Suprapubic skin (tissue), 4 donors: ENCODE measurements around the gene NET1. TPM values are rescaled to one million over a fixed set of nuclear protein-coding genes. Genes with fewer than 3 reads are reported as not detected.

Experiments
- DNase-seq, 2 donors: peaks; one replicate each; pipeline ENCODE4 v3.0.0-alpha.2; 2019; ENCODE audit warnings: low spot score in 2 of 2
- H3K27ac ChIP-seq: fragments of 200-600 bp; sonication (generic); one replicate; pipeline ENCODE4 v1.5.1; 2019
- H3K27me3 ChIP-seq: fragments of 200-600 bp; sonication (generic); one replicate; pipeline ENCODE4 v1.5.1; 2019
- H3K36me3 ChIP-seq: fragments of 200-600 bp; sonication (generic); one replicate; pipeline ENCODE4 v1.5.1; 2019
- H3K4me1 ChIP-seq: fragments of 200-600 bp; sonication (generic); one replicate; pipeline ENCODE4 v1.5.1; 2019
- H3K4me3 ChIP-seq: fragments of 200-600 bp; sonication (generic); one replicate; pipeline ENCODE4 v1.5.1; 2019; ENCODE audit warnings: mild to moderate bottlenecking
- H3K9me3 ChIP-seq: fragments of 200-600 bp; sonication (generic); one replicate; pipeline ENCODE4 v1.5.1; 2019
- EP300 ChIP-seq: sonication (generic); formaldehyde crosslinking; IDR thresholded peaks from one replicate; pipeline ENCODE4 v1.6.1; 2017; ENCODE audit warnings: antibody characterized with exemption
- POLR2A ChIP-seq, 2 donors: fragments of 450-650 bp; IDR thresholded peaks; one replicate each; pipeline ENCODE4 v1.6.1; 2017; ENCODE audit warnings: antibody characterized with exemption in 2 of 2, mild to moderate bottlenecking in 2 of 2, moderate library complexity in 2 of 2
- POLR2AphosphoS5 ChIP-seq, 3 donors: sonication (generic); formaldehyde crosslinking; IDR thresholded peaks; one replicate each; pipeline ENCODE4 v1.6.1; 2017; ENCODE audit warnings: antibody characterized with exemption in 3 of 3
- WGBS: methylation state at CpG from one replicate; pipeline ENCODE4 v1.1.5; 2018; 5-methylcytosine and 5-hydroxymethylcytosine counted together
- total RNA-seq, 4 donors: library from RNA; depleted of rRNA; stranded (reverse); fragments of >200 nt; gene quantifications; one replicate each; pipeline ENCODE4 v1.1.0, GENCODE V29; 2016
- TF ChIP-seq, protein P1 (sequence below), 2 donors: fragments of 200-600 bp in 1 of 2; fragments of 450-650 bp in 1 of 2; sonication (generic) in 1 of 2; IDR thresholded peaks; one replicate each; pipeline ENCODE4 v1.5.1; 2016 to 2019; ENCODE audit warnings: antibody characterized with exemption in 2 of 2, mild to moderate bottlenecking in 1 of 2, moderate library complexity in 1 of 2

Gene NET1
- total RNA-seq, 4 donors from 2014 or later, result 69.9 to 92.8 (median 76.2) TPM

DNA sequence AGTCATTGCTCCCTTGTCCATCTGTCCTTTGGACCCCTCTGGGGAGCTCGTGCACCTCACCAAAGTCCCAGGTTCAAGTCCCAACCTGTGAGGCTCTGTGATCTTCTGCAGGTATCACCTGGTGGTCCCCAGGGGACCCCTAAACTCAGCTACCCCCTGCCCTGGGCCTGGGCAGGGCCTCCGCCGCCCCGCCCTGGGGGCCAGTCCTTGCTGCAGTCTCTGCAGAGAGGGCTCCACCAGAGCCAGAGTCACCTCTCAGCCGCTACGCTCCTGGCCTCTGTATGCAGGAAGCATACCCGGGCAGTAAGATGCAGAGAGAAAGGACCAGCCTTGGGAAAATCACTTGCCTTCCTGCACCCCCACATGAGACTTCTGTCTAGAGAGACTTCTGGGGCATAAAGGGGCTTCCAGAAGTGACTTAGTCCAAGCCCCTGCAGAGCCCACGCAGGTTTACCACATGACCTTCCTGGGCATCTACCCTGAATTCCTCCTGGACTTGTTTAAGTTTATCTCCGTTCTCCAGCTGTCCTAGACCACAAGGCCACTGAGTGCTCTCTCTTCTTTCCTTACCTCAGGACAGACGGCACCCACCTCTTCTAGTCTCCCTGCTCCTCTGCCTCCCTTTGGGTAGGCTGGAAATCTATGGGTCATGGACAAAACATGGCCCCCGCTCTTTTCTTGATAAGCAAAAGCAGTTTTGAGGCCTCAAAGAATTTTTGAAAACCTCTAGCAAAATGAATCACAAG is 65.8 kb downstream of the NET1 start:
- no peaks in the 10 kb centered on the region for H3K36me3 ChIP-seq
- no peak for DNase-seq
- no peak overlapping the region for H3K27ac ChIP-seq
- TF ChIP-seq, protein P1, sequence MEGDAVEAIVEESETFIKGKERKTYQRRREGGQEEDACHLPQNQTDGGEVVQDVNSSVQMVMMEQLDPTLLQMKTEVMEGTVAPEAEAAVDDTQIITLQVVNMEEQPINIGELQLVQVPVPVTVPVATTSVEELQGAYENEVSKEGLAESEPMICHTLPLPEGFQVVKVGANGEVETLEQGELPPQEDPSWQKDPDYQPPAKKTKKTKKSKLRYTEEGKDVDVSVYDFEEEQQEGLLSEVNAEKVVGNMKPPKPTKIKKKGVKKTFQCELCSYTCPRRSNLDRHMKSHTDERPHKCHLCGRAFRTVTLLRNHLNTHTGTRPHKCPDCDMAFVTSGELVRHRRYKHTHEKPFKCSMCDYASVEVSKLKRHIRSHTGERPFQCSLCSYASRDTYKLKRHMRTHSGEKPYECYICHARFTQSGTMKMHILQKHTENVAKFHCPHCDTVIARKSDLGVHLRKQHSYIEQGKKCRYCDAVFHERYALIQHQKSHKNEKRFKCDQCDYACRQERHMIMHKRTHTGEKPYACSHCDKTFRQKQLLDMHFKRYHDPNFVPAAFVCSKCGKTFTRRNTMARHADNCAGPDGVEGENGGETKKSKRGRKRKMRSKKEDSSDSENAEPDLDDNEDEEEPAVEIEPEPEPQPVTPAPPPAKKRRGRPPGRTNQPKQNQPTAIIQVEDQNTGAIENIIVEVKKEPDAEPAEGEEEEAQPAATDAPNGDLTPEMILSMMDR (IDR thresholded peaks at IDR 0.05), result no peak
- TF ChIP-seq POLR2AphosphoS5 (IDR thresholded peaks at IDR 0.05) (no peak), EP300 (no peak), POLR2A (IDR thresholded peaks at IDR 0.05) (no peak)
- H3K9me3 ChIP-seq, result no peaks in the 10 kb centered on the region
- 98% methylated on average over 4 of the region's 11 CpGs for WGBS
- H3K4me3 ChIP-seq, result no peak overlapping the region
- peaks cover 6% of the 10 kb centered on the region for H3K4me1 ChIP-seq
- H3K27me3 ChIP-seq, result no peaks in the 10 kb centered on the region

DNA sequence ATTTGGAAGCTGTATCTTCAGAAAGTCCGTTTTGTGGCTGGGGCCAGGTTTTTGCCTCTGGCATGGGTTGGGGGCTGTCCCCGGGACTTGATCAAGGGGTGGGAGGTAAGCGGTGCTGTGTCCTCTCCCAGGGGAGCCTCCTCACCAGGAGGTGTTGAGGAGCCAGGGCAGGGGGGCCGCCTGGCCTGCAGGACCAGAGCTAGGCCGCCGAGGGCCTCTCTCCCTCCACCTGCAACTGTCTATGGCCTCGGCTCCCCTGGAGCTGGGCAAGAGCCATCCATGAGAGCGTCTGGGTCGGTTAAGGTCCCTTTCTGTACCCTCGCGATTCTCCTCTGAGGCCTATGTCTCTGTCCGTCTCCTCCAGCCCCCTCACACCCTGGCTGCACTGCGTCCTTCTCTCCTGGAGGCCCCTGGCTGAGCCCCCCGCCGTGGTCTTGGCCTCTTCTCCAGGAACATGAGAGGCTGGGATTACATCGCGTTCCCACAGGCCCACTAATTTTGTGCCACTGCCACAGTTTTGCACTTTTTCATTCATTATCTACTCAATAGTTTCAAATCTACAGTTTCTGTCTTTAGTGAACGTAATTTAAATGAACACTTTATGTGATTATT is 66.4 kb downstream of the NET1 start:
- 93% methylated on average over 18 of the region's 18 CpGs for WGBS
- no peaks in the 10 kb centered on the region for H3K9me3 ChIP-seq
- no peak overlapping the region for H3K4me3 ChIP-seq
- peaks cover 6% of the 10 kb centered on the region for H3K4me1 ChIP-seq
- H3K36me3 ChIP-seq, result no peaks in the 10 kb centered on the region
- no peak for TF ChIP-seq POLR2A (IDR thresholded peaks at IDR 0.05)
- TF ChIP-seq, protein P1 (IDR thresholded peaks at IDR 0.05), result no peak
- TF ChIP-seq EP300, result no peak
- TF ChIP-seq POLR2AphosphoS5 (IDR thresholded peaks at IDR 0.05), result no peak
- no peaks in the 10 kb centered on the region for H3K27me3 ChIP-seq
- H3K27ac ChIP-seq, result no peak overlapping the region
- no peak for DNase-seq

- H3K9me3 ChIP-seq, result no peaks in the 10 kb centered on the region
- no peak overlapping the region for H3K27ac ChIP-seq
- no peak overlapping the region for H3K4me3 ChIP-seq
- H3K4me1 ChIP-seq, result peaks cover 4% of the 10 kb centered on the region
- no peak for TF ChIP-seq EP300
- 71% methylated on average over 13 of the region's 14 CpGs for WGBS
- DNase-seq, result no peak
- no peaks in the 10 kb centered on the region for H3K36me3 ChIP-seq
- no peaks in the 10 kb centered on the region for H3K27me3 ChIP-seq
These were observed 67.3 kb downstream of the NET1 start for GRCh38 chr10:5479481-5480161.

- DNase-seq, result no peak
- TF ChIP-seq, protein P1 (IDR thresholded peaks at IDR 0.05), result no peak
- TF ChIP-seq POLR2AphosphoS5 (IDR thresholded peaks at IDR 0.05) (no peak), EP300 (no peak), POLR2A (IDR thresholded peaks at IDR 0.05) (no peak)
- Histone ChIP-seq H3K27ac (no peak overlapping the region), H3K9me3 (no peaks in the 10 kb centered on the region), H3K4me3 (no peak overlapping the region), H3K27me3 (no peaks in the 10 kb centered on the region), H3K4me1 (no peaks in the 10 kb centered on the region), H3K36me3 (no peaks in the 10 kb centered on the region)
- 85% methylated on average over 19 of the region's 21 CpGs for WGBS
These were observed 68.0 kb downstream of the NET1 start for GRCh38 chr10:5480162-5480941.

DNA sequence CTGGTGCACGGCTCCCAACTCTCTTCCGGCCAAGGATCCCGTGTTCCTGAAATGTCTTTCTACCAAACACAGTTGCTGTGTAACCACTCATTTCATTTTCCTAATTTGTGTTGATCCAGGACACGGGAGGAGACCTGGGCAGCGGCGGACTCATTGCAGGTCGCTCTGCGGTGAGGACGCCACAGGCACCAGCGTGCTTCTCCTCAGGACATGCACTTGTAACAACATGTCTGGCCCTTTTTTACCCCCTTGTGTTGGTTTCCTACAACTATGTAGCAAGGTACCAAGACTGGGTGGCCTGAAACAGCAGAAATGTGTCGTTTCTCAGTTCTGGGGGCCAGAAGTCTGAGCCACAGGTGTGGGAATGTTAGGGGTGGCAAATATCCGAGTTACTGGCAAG is 68.8 kb downstream of the NET1 start:
- no peaks in the 10 kb centered on the region for H3K9me3 ChIP-seq
- peaks cover 4% of the 10 kb centered on the region for H3K4me1 ChIP-seq
- TF ChIP-seq POLR2AphosphoS5 (IDR thresholded peaks at IDR 0.05) (no peak), POLR2A (IDR thresholded peaks at IDR 0.05) (no peak), EP300 (no peak)
- TF ChIP-seq, protein P1 (IDR thresholded peaks at IDR 0.05), result no peak
- H3K27me3 ChIP-seq, result no peaks in the 10 kb centered on the region
- H3K36me3 ChIP-seq, result no peaks in the 10 kb centered on the region
- H3K27ac ChIP-seq, result no peak overlapping the region
- no peak for DNase-seq
- H3K4me3 ChIP-seq, result no peak overlapping the region
- WGBS, result 82% methylated on average over 12 of the region's 12 CpGs
